ENCODE measurements around the gene PRTFDC1. TPM values are rescaled to one million over a fixed set of nuclear protein-coding genes. Genes with fewer than 3 reads are reported as not detected.
"Not testable (repeated sequence)": the region's sequence is repeated elsewhere in the genome, so short reads cannot be mapped to it uniquely, and the experiment has no call there.

Gene PRTFDC1
- total RNA-seq, 4 donors from 2014 or later, result 0.31 to 5.4 (median 2.3) TPM; not detected in 1

DNA sequence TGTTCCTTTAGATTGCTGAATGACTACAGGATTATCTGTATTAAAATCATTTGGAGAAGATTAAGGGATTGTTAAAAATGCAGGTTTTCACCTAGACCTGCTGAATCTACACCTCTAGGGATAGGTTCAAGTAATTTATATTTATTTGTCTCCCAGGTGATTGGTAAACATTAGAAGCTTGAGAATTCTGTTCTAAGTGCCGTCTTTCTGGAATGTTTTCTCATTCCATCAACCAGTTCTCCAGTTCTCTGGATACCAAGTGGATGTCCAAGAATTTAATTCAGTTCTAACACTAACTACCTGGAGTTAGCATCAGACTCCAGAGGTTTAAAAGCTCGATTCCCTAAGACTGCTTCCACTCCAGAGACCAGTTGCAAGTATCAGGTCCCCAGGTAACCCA lies 110.9 kb downstream of the PRTFDC1 start:
- DNase-seq, result no peak
- H3K36me3 ChIP-seq, result no peaks in the 10 kb centered on the region

DNA sequence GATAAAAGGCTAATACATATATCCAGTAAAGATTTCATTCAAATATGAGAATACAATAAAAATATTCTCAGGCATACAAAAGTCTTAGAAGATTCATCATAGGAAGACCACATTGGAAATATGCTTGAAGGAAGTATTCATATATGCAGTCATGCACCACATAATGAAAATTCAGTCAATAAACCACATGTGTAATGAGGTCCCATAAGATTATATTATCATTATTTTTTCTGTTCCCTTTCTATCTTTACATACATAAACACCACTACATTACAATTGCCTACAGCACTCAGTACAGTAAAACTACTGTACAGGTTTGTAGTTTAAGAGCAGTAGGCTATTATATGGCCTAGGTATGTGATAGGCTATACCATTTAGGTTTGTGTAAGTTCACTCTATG lies 111.6 kb downstream of the PRTFDC1 start:
- Histone ChIP-seq H3K4me3 (no peak overlapping the region), H3K36me3 (no peaks in the 10 kb centered on the region), H3K27me3 (no peaks in the 10 kb centered on the region), H3K4me1 (no peaks in the 10 kb centered on the region), H3K27ac (no peak overlapping the region), H3K9me3 (no peaks in the 10 kb centered on the region)
- in situ Hi-C loops (cut with MboI; ENCODE audit: low sequenced_read_pairs in 4 of 4) (no loop called here), intact Hi-C loops (cut with DNase I; ENCODE audit: low total_unique reads) (no loop called here)
- no peak for TF ChIP-seq CTCF (IDR thresholded peaks at IDR 0.05 in 4 of 5, conservative IDR thresholded peaks at IDR 0.05 in 1 of 5)
- TF ChIP-seq POLR2A (IDR thresholded peaks at IDR 0.05), result no peak
- DNase-seq, result no peak
- ATAC-seq, result no peak

More for the DNA sequence above, 110.9 kb downstream of the PRTFDC1 start:
- in situ Hi-C loops (cut with MboI; ENCODE audit: low sequenced_read_pairs in 4 of 4), result no loop called here
- no peaks in the 10 kb centered on the region for H3K4me1 ChIP-seq
- ATAC-seq, result no peak
- TF ChIP-seq POLR2A (IDR thresholded peaks at IDR 0.05), result no peak
- TF ChIP-seq CTCF (IDR thresholded peaks at IDR 0.05 in 4 of 5, conservative IDR thresholded peaks at IDR 0.05 in 1 of 5), result no peak
- H3K4me3 ChIP-seq, result no peak overlapping the region
- intact Hi-C loops (cut with DNase I; ENCODE audit: low total_unique reads), result no loop called here
- no peak overlapping the region for H3K27ac ChIP-seq
- no peaks in the 10 kb centered on the region for H3K27me3 ChIP-seq
- H3K9me3 ChIP-seq, result no peaks in the 10 kb centered on the region

GRCh38 chr10:24837781-24838180 lies 114.6 kb downstream of the PRTFDC1 start:
- intact Hi-C loops (cut with DNase I; ENCODE audit: low total_unique reads); H3K9me3 ChIP-seq; H3K27ac ChIP-seq; DNase-seq; in situ Hi-C loops (cut with MboI; ENCODE audit: low sequenced_read_pairs in 4 of 4); H3K4me3 ChIP-seq; ATAC-seq; H3K27me3 ChIP-seq; H3K4me1 ChIP-seq; H3K36me3 ChIP-seq: not testable (repeated sequence)

DNA sequence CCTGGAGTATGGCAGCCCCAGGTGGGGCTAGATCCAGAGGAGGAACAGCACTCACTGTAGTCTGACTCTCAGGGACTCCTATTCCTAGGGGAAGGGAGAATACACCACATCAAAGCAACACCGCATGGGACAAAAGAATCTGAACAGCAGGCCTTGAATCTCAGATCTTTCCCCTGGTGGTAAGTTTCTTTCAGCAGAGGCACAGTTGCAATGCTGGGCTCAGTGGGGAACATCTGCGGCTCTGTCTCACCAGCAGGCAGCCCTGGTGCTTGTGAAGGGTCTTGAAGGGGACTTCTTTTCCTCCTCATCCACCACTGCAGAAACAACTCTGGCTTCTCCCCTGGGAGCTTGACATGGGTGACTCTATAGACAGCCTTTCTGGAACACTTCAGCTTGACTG lies 117.5 kb downstream of the PRTFDC1 start:
- Histone ChIP-seq H3K36me3 (no peaks in the 10 kb centered on the region), H3K4me1 (no peaks in the 10 kb centered on the region), H3K9me3 (no peaks in the 10 kb centered on the region), H3K27ac (no peak overlapping the region), H3K27me3 (no peaks in the 10 kb centered on the region), H3K4me3 (no peak overlapping the region)
- no peak for TF ChIP-seq CTCF (IDR thresholded peaks at IDR 0.05 in 4 of 5, conservative IDR thresholded peaks at IDR 0.05 in 1 of 5)
- no peak for TF ChIP-seq POLR2A (IDR thresholded peaks at IDR 0.05)
- DNase-seq (no peak), ATAC-seq (no peak)
- intact Hi-C loops (cut with DNase I; ENCODE audit: low total_unique reads) (no loop called here), in situ Hi-C loops (cut with MboI; ENCODE audit: low sequenced_read_pairs in 4 of 4) (no loop called here)

DNA sequence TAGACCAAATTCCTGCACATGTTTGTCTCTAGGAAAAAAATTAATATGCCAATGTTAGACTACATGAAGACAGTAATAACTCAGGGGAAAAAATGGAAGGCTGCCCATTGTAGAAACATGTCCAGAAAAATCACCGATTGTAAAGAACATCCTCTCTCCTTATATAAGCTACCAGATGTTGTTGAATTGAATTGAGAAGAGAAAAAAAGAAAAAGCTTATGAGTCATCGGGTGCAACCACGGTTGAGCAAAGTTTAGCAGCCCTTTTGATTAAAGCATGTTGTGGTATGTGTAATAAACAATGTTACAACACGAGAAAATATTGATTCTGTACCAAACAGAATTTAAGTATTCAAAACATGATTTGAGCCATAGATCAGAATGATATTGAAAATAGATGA lies 126.4 kb downstream of the PRTFDC1 start:
- TF ChIP-seq CTCF (IDR thresholded peaks at IDR 0.05 in 4 of 5, conservative IDR thresholded peaks at IDR 0.05 in 1 of 5), result no peak
- no peak for TF ChIP-seq POLR2A (IDR thresholded peaks at IDR 0.05)
- Histone ChIP-seq H3K4me3 (no peak overlapping the region), H3K27ac (no peak overlapping the region), H3K27me3 (no peaks in the 10 kb centered on the region), H3K36me3 (no peaks in the 10 kb centered on the region), H3K4me1 (peaks cover 0 to 5% of the 10 kb centered on the region in 2 donors), H3K9me3 (no peaks in the 10 kb centered on the region)
- DNase-seq (no peak), ATAC-seq (no peak)
- intact Hi-C loops (cut with DNase I; ENCODE audit: low total_unique reads) (no loop called here), in situ Hi-C loops (cut with MboI; ENCODE audit: low sequenced_read_pairs in 4 of 4) (no loop called here)
